Caki2 (cell line): ENCODE results near the gene SDK1. TPM values are rescaled to one million over a fixed set of nuclear protein-coding genes. Genes with fewer than 3 reads are reported as not detected.
"Not testable (repeated sequence)": the region's sequence is repeated elsewhere in the genome, so short reads cannot be mapped to it uniquely, and the experiment has no call there.

ENCODE experiments used
- DNase-seq: peaks from one replicate; pipeline ENCODE4 v3.0.0-alpha.2; 2015; ENCODE audit warnings: low read depth
- in situ Hi-C: cut with HindIII; loops from 2 replicates; pipeline ENCODE4 v1.10.0; 2016; ENCODE audit warnings: low sequenced_read_pairs, low pct_unique_long_range_greater_than_20kb, mixed read lengths
- total RNA-seq: library from RNA; depleted of rRNA; stranded (reverse); fragments of >200 nt; shearing (Covaris generic); gene quantifications from 2 replicates; pipeline ENCODE4 v1.2.3, GENCODE V29; 2014; ENCODE audit warnings: low replicate concordance

Gene SDK1
- total RNA-seq, 1 experiment from 2014 or later = 9.1 TPM

DNA sequence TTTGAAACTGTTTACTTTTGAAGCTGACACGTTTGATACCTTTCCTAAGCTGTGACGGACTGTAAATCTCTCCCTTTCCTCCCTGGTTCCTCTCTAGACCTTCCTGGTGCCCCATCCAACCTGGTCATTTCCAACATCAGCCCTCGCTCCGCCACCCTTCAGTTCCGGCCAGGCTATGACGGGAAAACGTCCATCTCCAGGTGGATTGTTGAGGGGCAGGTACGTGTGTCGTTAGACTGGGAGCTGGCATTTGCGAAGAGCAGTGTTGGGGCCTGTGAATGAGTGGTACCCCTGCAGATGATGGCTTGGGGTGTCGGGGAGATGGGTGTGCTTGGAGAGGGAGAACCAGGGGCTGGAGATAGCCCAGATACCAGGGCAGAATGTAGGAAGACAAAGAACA, 778.3 kb downstream of the SDK1 start:
- no peak for DNase-seq

DNA sequence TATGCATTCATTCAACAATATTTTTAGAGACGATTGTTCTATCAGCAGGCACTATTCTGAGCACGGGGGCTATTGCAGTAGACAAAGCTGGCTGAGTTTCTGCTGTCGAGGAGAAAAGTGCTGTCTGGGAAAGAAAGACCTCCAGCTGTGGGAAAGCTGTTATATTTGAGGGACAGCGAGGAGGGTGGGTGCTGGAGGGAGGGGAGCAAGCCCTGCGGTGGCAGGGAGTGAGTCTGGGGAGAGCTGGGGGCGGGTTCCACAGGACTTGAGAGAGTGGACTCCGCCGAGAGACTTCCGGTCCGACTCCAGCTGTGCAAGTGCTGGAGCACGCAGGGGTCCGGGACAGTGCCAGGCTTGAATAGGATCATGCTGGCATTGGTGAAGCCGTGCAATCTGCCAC, 778.9 kb downstream of the SDK1 start:
- in situ Hi-C loops = no loop called here
- no peak for DNase-seq

More for the DNA sequence above, 778.3 kb downstream of the SDK1 start:
- in situ Hi-C loops = no loop called here

DNA sequence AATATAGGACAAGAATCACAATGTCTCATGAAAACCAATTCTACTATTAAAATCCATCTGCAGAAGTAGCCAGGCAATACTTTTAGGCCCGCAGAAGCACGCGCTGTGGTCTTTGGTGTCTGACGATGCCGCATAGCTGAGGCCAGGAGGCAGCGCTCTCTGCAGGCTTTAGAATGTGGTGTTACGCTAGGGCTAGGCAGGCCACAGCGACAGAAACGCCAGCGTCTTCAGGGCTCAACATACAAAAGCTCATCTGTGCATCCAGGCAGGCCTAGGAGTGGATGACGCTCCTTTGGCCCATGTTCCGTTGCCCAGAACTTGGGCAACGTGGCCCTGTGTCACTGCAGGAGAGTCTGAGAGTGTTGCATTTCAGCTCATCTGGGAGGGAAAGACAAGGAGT, 779.9 kb downstream of the SDK1 start:
- in situ Hi-C loops = no loop called here
- no peak for DNase-seq

DNA sequence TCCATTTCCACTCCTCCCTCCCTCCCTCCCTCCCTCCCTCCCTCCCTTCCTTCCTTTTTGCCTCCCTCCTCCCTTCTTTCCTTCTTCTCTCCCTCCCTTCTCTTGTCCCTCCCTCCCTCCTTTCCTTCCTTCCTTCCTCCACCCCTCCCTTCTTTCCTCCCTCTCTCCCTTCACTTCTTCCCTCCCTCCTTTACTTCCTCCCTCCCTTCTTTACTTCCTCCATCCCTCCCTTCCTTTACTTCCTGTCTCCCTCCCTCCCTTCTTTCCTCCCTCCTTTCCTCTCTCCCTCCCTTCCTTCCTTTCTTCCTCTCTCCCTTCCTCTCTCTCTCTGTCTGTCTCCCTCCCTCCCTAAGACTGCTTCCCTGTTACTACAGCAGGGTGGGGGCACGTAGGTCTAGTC, 782.5 kb downstream of the SDK1 start:
- in situ Hi-C loops = no loop called here
- no peak for DNase-seq

DNA sequence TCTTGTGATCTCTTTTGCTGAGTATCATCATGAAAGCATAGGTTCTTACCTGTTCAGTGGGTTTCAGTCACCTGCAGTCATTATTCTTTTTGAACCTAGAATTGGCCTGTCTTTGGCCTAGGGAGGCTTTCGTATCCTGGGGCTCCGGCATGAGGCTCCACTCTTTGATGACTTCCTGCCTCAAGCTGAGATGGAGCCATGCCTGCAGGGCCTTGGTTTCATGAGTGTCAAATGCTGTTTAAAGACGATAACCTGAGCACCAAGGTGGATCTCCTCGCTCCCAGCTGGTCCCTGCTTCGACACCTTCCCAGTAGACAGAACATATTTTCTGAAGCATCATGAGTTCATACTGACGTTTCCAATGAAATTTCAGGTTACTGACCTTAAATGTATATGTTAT, 783.2 kb downstream of the SDK1 start:
- in situ Hi-C loops = no loop called here
- DNase-seq = no peak

DNA sequence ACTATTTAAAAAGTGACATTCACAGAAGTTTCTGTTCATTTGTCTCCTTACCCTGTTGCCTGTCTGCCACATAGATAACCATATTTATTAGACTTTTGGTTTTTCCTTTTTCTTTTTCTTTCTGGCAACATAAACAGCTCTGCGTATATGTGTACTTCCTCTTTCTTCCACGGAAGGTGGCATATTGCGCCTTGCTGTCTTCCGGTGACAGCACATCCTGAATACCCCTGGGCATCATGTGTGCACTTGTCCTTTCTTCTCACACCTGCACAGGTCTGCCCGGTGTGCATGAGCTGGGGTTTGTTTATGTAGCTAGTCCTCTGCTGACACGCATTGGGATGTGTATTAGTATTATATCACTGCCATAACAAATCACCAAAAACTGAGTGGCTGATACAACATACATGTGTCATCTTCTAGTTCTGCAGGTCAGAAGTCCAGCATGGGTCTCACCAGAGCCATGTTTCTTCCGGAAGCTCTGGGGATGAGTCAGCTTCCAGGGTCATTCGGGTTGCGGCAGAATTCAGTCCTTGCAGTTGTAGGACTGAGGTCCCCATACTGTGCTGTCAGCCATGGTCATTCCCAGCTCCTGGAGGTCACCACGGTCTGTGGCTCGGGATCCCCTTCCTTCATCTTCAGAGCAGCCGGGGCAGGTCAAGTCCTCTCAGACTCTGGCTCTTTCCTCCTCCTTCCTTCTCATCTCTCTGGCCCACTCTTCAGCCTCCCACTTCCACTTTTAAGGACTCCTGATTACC, 785.1 kb downstream of the SDK1 start:
- in situ Hi-C loops = no loop called here
- DNase-seq = no peak

DNA sequence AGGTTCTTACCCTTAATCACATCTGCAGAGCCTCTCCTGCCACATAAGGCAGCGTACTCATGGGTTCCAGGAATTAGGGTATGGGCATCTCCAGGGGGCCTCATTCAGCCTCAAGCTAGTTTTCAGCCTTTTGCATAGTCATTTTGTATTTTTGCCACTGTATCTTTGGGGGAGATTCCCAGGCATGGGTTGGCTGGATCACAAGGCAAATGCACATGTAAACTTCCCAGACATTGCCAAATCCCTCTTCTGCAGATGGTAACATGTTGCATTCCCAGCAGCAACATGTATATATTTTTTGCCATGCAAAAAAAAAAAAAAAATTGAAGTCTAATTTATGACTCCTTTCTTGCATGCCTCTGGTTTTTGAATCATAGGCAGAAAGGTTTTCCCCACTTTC, 785.7 kb downstream of the SDK1 start:
- in situ Hi-C loops = no loop called here

DNA sequence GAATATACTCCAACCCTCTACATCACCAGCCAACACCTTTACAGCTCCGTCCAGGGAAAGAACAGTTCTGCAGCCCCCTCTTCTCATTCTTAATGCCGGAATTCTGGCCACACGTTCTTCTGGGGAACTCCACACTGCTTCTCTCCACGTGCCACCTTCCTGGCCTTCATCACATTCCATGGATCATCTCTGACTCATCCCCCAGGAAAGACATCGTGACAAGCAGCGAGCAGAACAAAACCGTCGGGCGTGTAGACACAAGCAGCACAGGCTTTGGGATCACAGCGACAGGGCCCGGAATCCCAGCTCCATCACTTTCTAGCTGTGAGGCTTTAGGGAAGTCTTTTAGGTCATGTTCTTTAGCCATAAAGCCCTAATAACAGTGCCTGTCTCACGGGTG, 790.7 kb downstream of the SDK1 start:
- in situ Hi-C loops = no loop called here
- DNase-seq = peak; percentile 30

More for the DNA sequence above, 785.7 kb downstream of the SDK1 start:
- DNase-seq = no peak

DNA sequence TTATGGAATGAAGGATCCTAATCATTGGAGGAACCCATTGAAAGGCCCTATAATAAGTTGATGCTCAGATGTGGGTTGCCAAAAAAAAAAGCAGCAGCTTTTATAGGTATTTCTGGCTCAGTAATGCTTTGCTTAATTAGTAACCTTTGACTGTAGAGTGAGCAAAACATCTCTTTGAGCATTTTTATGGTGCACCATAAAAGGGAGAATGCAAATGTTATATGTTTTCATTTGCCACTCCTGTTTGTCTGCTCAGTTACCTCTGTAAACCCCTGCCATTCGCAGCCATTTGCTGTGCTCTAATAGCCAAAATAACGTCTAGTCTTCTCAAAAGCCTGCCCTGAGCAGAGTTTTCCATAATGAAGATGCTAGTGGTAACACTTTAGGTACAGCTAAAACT, 792.0 kb downstream of the SDK1 start:
- no peak for DNase-seq
- in situ Hi-C loops = no loop called here

DNA sequence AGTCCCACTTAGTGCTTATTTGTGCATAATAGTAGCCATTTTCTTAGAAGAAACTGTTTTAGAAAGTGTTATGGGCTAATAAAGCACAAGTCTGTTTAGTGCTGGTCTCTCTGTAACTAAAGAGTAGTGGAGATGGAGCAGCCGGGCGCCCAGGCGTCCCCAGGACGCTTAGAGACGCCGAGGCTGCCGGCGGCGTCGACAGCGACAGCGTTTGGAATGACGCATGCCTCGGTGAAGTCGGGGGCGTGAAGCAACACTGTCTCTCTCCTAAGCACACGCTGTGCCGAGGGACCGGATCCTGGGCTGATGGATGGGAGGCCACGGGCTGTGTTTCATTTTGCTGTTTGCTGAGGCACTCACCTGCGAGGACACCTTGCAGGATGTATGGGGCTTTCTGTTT, 792.4 kb downstream of the SDK1 start:
- no peak for DNase-seq
- in situ Hi-C loops = no loop called here

DNA sequence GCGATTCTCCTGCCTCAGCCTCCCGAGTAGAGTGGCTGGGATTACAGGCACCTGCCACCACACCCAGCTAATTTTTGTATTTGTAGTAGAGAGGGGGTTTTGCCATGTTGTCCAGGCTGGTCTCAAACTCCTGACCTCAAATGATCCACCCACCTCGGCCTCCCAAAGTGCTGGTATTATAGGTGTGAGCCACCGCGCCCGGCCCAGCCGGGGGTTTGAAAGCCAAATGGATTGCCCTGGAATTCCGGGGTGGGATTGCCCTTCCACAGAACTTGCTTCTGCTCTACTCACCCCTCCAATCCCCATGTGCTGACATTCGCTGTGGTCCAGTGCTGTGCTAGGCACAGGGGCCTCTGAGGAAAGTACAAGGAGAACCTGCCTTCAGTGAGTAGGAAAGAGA, 793.1 kb downstream of the SDK1 start:
- DNase-seq, in situ Hi-C loops: not testable (repeated sequence)

DNA sequence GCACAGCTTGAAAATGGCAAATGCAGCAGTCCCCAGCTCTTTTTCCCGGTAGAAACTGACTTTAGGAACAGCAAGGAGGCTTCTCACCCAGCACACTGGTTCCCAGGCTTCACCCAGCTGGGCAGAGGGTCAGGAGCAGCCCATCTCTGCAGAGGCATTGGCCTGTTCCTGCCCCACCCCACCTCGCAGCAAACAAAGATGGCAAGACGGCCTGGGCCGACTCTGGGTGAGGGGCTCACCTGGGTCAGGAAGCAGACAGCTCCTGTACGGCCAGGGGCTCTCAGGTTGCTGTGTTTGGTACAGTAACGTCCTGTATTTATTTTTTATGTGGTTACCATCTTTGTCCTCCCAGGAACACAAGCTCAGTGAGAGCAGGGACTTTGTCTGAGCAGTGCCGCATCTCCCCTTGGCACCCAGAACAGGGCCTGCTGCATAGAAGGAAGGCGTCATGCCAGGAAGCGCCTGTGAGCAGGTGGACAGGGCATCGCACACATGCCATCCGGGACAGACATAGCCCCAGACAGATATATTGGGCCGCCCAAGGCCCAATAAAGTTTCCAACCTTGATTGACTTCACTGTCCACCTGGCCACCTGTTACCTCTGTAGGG, 796.1 kb downstream of the SDK1 start:
- no peak for DNase-seq
- in situ Hi-C loops = no loop called here

DNA sequence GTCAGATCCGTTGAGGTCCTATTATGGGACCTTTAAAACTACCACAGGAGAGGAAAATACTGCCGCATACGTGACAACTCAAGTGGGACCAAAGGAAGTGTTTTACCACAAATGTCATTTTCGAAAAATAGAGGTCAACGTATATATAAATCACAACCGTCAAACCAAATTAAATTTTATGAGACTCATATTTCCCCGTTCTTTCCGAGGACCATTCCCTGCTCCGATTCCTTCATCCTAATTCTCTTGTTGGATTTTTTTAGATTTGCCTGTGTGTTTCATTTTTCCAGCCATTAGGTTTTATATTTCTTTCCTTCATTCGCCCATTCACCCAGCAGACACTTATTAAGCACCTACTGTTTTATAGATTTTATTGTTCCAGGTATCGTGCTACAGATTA, 797.1 kb downstream of the SDK1 start:
- in situ Hi-C loops = no loop called here

DNA sequence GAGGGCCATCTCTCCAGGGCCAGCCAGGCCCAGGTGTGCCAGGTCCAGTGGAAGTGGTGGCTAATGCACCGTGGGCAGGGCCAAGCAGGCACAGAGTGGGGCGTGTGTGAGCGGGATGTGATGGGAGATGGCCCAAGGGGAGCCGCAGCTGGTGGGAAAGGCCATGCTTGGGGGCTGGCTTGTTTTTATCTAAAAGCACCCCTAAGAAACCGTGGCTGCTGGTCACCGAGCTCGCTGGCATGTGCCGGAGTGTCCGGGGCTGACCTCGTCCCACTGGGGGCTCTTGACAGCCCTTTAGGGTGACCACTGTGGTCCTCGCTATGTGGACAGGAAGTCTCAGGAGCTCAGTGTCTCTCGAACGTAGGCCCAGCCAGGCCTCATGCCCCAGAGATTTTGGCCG, 798.6 kb downstream of the SDK1 start:
- in situ Hi-C loops = no loop called here
- no peak for DNase-seq

More for the DNA sequence above, 797.1 kb downstream of the SDK1 start:
- DNase-seq = no peak

DNA sequence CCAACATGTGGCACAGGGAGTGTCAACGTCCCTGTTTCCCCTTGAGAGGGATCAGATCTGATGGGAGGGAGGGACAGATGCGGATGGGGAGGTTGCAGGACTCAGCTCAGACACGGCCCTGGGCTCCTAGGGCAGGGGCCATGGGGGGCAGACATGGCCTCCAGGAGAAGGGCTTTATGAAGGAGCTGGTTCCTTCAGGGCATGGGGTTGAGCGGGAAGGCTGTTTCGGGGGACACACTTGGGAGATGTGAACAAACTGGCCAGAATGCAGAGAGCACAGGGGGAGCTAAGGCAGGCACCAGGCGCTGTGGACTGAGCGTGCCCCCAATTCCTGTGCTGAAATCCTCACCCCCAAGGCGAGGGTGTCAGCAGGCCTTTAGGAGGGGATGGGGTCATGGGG, 799.1 kb downstream of the SDK1 start:
- in situ Hi-C loops = no loop called here
- DNase-seq = no peak

DNA sequence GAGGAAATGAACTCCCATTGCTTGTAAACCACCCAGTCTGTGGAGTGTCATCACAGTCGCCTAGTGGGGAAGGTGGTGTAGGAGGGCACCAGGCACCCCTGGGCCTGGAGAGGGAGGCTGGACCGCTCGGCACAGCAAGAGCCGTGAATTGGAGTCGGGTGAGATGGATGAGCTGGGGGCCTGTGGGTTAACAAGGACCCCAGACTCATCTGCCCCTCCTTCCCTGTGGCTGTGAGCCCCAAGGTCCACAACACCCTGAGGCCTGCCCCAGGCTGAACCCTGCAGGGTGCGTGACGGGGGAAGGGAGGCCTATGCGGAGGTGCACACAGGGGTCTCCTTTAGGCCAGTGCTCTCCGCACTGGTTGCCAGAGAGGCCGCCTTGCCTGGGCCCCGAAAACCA, 799.6 kb downstream of the SDK1 start:
- no peak for DNase-seq
- in situ Hi-C loops = no loop called here

DNA sequence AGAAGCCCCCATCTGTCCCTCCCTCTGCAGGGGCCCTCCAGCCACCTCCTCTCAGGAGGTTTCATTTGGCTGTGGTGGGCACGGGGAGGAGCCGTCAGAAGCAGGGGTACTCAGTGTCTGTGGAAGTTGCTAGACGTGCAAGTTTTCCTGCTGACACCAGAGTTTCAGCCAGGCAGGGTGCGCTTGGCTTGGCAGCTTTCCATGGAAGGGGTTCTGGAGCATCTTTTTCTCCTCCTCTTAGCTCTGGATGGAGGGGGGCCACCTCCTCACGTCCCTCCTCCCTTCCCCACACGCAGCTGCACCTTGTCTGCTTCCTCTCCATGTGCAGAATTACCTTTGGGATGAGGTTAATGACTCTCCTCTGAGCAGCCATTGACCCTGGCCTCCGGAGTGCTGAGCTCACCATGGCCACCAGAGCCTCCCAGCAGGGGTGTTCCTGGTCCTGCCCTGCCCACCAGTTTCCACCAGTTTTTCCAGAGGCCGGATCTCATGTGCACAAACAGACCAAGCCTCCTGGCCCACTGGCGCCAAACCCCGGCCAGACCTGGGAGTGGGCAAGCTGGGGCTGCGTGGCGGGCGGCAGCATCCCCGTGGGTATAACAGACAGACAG, 801.3 kb downstream of the SDK1 start:
- in situ Hi-C loops = no loop called here
- DNase-seq = no peak

DNA sequence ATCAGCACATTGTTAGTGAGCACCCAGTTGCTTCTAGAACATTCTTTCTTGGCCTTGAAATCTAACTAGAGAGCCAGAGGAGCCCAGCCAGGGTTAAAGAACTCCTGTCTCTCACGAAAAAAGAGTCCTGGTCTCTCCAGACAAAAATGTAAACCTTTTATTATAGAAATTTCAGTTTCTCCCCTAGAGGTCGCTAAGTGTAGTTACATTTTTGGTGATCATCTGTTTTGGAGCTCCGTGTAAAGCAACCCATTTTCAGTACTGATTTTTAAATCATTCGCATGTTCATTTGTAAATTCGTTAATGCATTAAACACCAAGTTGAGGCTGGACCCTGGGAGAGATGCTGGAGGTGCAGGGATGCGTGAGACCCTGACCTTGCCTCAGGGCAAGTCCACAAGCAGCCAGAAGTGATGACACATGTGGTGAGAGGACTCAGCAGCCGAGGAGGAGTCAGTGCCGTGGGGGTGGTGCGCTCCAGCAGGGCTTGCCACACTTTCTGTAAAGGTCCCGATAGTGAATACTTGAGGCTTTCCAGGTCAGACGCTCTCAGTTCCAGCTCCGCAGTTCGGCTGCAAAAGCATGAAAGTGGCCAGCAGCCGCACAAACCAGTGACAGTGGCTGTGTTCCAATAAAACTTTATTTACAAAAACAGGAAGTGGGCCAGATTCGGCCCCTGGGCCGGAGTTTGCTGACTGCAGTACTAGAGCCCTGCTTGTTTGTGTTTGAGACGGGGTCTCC, 802.5 kb downstream of the SDK1 start:
- DNase-seq = no peak
- in situ Hi-C loops = no loop called here

DNA sequence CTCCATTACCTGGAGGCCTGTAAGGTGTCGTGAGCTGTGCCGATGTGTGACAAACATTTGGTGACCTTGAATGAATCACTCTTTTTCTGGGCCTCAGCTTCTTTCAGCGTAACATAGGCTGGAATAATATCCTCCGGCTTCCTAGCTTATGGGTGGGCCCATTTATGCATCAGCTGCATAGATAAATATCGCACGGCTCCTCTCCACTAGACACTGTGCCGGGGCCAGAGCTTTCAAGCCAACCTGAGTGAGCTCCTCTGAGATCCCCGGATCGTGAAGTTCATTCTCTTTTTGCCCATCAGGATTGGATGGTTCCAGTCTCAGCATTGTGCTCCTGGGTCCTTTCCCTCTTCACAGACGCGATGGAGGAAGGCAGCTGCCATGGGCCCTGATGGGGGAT, 806.8 kb downstream of the SDK1 start:
- no peak for DNase-seq
- in situ Hi-C loops = no loop called here
